Stimulated activated CD4-positive, alpha-beta T cell treated with anti-CD3 and anti-CD28 coated beads, Interleukin-2, amount 100 ng/mL, for 48 hours (primary cell): Measurements from ENCODE around the gene EIF4B.

Source experiments
- DNase-seq, 2 donors: peaks; one replicate each; pipeline ENCODE4 v3.0.0-alpha.2; 2020

The EIF4B gene

GRCh38 chr12:53060064-53060720 is 53.9 kb downstream of the EIF4B start:
- no peak for DNase-seq

- no peak for DNase-seq
These were observed 54.5 kb downstream of the EIF4B start for GRCh38 chr12:53060721-53061276.

GRCh38 chr12:53061404-53062010 is 55.3 kb downstream of the EIF4B start:
- DNase-seq = no peak

GRCh38 chr12:53062011-53062961 is 56.0 kb downstream of the EIF4B start:
- no peak for DNase-seq

- DNase-seq = no peak
These were observed 56.9 kb downstream of the EIF4B start for GRCh38 chr12:53062977-53063707.

- DNase-seq = no peak
These were observed 57.7 kb downstream of the EIF4B start for GRCh38 chr12:53063708-53064612.

GRCh38 chr12:53064613-53065436 is 58.6 kb downstream of the EIF4B start:
- no peak for DNase-seq

- DNase-seq = no peak
These were observed 59.2 kb downstream of the EIF4B start for GRCh38 chr12:53065470-53065869.

- DNase-seq = peak; percentile 70 to 76
These were observed 60.0 kb downstream of the EIF4B start for GRCh38 chr12:53065975-53066931.

- no peak for DNase-seq
These were observed 61.1 kb downstream of the EIF4B start for GRCh38 chr12:53067074-53067992.

- no peak for DNase-seq
These were observed 61.9 kb downstream of the EIF4B start for GRCh38 chr12:53067993-53068770.

- DNase-seq = no peak
These were observed 62.7 kb downstream of the EIF4B start for GRCh38 chr12:53068811-53069585.

GRCh38 chr12:53069621-53070410 is 63.6 kb downstream of the EIF4B start:
- DNase-seq = no peak

GRCh38 chr12:53070877-53071492 is 64.7 kb downstream of the EIF4B start:
- DNase-seq = no peak
